Tibial nerve (tissue), 4 donors: ENCODE data around the gene NCOA1. TPM values are rescaled to one million over a fixed set of nuclear protein-coding genes. Genes with fewer than 3 reads are reported as not detected.

ENCODE experiments used
- DNase-seq, 2 donors: peaks; one replicate each; pipeline ENCODE4 v3.0.0-alpha.2; 2019; ENCODE audit warnings: low spot score in 2 of 2
- H3K27ac ChIP-seq, 4 donors: fragments of 200-600 bp; sonication (generic) in 3 of 4; one replicate each; pipeline ENCODE4 v1.5.1; 2017 to 2019; ENCODE audit warnings: mild to moderate bottlenecking in 1 of 4
- H3K27me3 ChIP-seq, 2 donors: fragments of 200-600 bp; sonication (generic) in 1 of 2; one replicate each; pipeline versions ENCODE4 v1.5.1 to v1.6.0; 2017 to 2019
- H3K36me3 ChIP-seq, 3 donors: fragments of 200-600 bp; sonication (generic); one replicate each; pipeline ENCODE4 v1.5.1; 2018 to 2019
- H3K4me1 ChIP-seq, 4 donors: fragments of 200-600 bp; sonication (generic) in 3 of 4; one replicate each; pipeline ENCODE4 v1.5.1; 2017 to 2019
- H3K4me3 ChIP-seq, 4 donors: fragments of 200-600 bp; sonication (generic) in 3 of 4; one replicate each; pipeline ENCODE4 v1.5.1; 2017 to 2019; ENCODE audit warnings: mild to moderate bottlenecking in 1 of 4, moderate library complexity in 1 of 4
- H3K9me3 ChIP-seq, 4 donors: fragments of 200-600 bp; sonication (generic) in 3 of 4; one replicate each; pipeline ENCODE4 v1.5.1; 2017 to 2019
- CTCF ChIP-seq, 5 experiments: fragments of 200-600 bp in 3 of 5; fragments of 450-650 bp in 2 of 5; sonication (generic) in 3 of 5; IDR thresholded peaks; one replicate each; pipeline ENCODE4 v1.5.1; 2016 to 2019; ENCODE audit warnings: antibody characterized with exemption in 5 of 5, mild to moderate bottlenecking in 3 of 5, moderate library complexity in 2 of 5
- EP300 ChIP-seq, 2 donors: sonication (generic); formaldehyde crosslinking; IDR thresholded peaks; one replicate each; pipeline ENCODE4 v1.6.1; 2017; ENCODE audit warnings: antibody characterized with exemption in 2 of 2, mild to moderate bottlenecking in 1 of 2
- POLR2A ChIP-seq, 2 donors: fragments of 450-650 bp; IDR thresholded peaks; one replicate each; pipeline ENCODE4 v1.6.1; 2017; ENCODE audit warnings: antibody characterized with exemption in 2 of 2, mild to moderate bottlenecking in 2 of 2, moderate library complexity in 2 of 2
- WGBS, 2 donors: methylation state at CpG; one replicate each; pipeline ENCODE4 v1.1.5; 2018; 5-methylcytosine and 5-hydroxymethylcytosine counted together
- total RNA-seq, 4 donors: library from RNA; depleted of rRNA; stranded (reverse); fragments of >200 nt; gene quantifications; one replicate each; pipeline ENCODE4 v1.1.0, GENCODE V29; 2016

NCOA1 gene
- total RNA-seq, 4 donors from 2014 or later = 57.0 to 78.9 (median 59.3) TPM

GRCh38 chr2:24452502-24452885 lies 38.6 kb upstream of the NCOA1 start:
- H3K36me3 ChIP-seq = no peaks in the 10 kb centered on the region
- peak in 1 of 2 donors; percentile 20 for DNase-seq
- no peak for TF ChIP-seq POLR2A (IDR thresholded peaks at IDR 0.05)
- TF ChIP-seq CTCF (IDR thresholded peaks at IDR 0.05) = no peak
- peak in 1 of 2 donors; percentile 82 for TF ChIP-seq EP300 (IDR thresholded peaks at IDR 0.05)
- H3K27ac ChIP-seq = peak overlapping the region in 1 of 4 donors; percentile 11
- no peaks in the 10 kb centered on the region for H3K27me3 ChIP-seq
- H3K9me3 ChIP-seq = peaks cover 0 to 10% (median 0%) of the 10 kb centered on the region in 4 donors
- peaks cover 0 to 18% (median 9%) of the 10 kb centered on the region in 4 donors for H3K4me1 ChIP-seq
- 68 to 79% methylated on average over 4 of the region's 4 CpGs for WGBS, 2 donors
- H3K4me3 ChIP-seq = no peak overlapping the region

- no peaks in the 10 kb centered on the region for H3K27me3 ChIP-seq
- peak overlapping the region in 3 of 4 donors; percentile 11 to 43 (median 21) for H3K4me3 ChIP-seq
- no peak for DNase-seq
- peak overlapping the region in 2 of 4 donors; percentile 57 to 74 for H3K27ac ChIP-seq
- no peak for TF ChIP-seq EP300 (IDR thresholded peaks at IDR 0.05)
- TF ChIP-seq POLR2A (IDR thresholded peaks at IDR 0.05) = no peak
- no peak for TF ChIP-seq CTCF (IDR thresholded peaks at IDR 0.05)
- H3K4me1 ChIP-seq = peaks cover 0 to 18% (median 9%) of the 10 kb centered on the region in 4 donors
- WGBS, 2 donors = 80% methylated on average over 2 of the region's 2 CpGs
- H3K9me3 ChIP-seq = peaks cover 0 to 10% (median 0%) of the 10 kb centered on the region in 4 donors
- H3K36me3 ChIP-seq = no peaks in the 10 kb centered on the region
Observed at GRCh38 chr2:24453379-24454073, 37.5 kb upstream of the NCOA1 start.

GRCh38 chr2:24454294-24454693 lies 36.8 kb upstream of the NCOA1 start:
- TF ChIP-seq EP300 (IDR thresholded peaks at IDR 0.05) = no peak
- no peak for TF ChIP-seq CTCF (IDR thresholded peaks at IDR 0.05)
- Histone ChIP-seq H3K4me3 (peak overlapping the region; percentile 11 to 43 (median 17)), H3K27me3 (no peaks in the 10 kb centered on the region), H3K4me1 (peaks cover 0 to 18% (median 9%) of the 10 kb centered on the region in 4 donors), H3K27ac (peak overlapping the region in 2 of 4 donors; percentile 57 to 74), H3K9me3 (peaks cover 0 to 6% (median 0%) of the 10 kb centered on the region in 4 donors), H3K36me3 (no peaks in the 10 kb centered on the region)
- 27 to 28% methylated on average over 12 of the region's 12 CpGs for WGBS, 2 donors
- DNase-seq = no peak

- TF ChIP-seq CTCF (IDR thresholded peaks at IDR 0.05) = no peak
- TF ChIP-seq EP300 (IDR thresholded peaks at IDR 0.05) = peak in 1 of 2 donors; percentile 23
- WGBS, 2 donors = 64 to 74% methylated on average over 8 of the region's 8 CpGs
- Histone ChIP-seq H3K4me3 (no peak overlapping the region), H3K4me1 (peaks cover 0 to 18% (median 9%) of the 10 kb centered on the region in 4 donors), H3K27me3 (no peaks in the 10 kb centered on the region), H3K27ac (peak overlapping the region in 1 of 4 donors; percentile 2), H3K36me3 (no peaks in the 10 kb centered on the region), H3K9me3 (no peaks in the 10 kb centered on the region)
- peak; percentile 43 to 83 for DNase-seq
Observed at GRCh38 chr2:24456599-24457556, 34.2 kb upstream of the NCOA1 start.
